Hypothalamus (tissue), 51 donors: ENCODE data around the gene FAM25G.

Source experiments
- DNase-seq, 51 donors: peaks; one replicate each; lab custom pipeline; 2025; lab: John Stamatoyannopoulos, UW

The FAM25G gene

DNA sequence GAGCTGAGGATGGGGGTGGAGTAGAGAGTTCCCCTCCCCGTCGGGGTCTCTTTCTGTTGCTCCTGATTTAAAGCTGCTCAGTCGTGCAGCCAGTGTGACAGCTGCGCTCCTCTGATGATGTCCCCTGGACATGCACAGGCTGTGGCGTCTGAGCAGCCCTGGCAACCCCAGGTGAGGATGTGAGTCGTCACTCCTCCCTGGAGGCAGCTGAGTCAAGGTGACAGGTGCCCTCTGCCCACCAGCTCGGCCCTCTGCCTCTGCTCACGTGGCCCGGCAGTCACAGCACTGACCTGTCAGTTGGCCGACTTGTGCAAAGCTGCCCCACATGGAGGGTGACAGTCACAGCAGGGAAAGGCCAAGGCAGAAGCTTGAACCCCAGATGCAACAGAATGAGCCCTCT is 41.5 kb downstream of the FAM25G start:
- DNase-seq = no peak

DNA sequence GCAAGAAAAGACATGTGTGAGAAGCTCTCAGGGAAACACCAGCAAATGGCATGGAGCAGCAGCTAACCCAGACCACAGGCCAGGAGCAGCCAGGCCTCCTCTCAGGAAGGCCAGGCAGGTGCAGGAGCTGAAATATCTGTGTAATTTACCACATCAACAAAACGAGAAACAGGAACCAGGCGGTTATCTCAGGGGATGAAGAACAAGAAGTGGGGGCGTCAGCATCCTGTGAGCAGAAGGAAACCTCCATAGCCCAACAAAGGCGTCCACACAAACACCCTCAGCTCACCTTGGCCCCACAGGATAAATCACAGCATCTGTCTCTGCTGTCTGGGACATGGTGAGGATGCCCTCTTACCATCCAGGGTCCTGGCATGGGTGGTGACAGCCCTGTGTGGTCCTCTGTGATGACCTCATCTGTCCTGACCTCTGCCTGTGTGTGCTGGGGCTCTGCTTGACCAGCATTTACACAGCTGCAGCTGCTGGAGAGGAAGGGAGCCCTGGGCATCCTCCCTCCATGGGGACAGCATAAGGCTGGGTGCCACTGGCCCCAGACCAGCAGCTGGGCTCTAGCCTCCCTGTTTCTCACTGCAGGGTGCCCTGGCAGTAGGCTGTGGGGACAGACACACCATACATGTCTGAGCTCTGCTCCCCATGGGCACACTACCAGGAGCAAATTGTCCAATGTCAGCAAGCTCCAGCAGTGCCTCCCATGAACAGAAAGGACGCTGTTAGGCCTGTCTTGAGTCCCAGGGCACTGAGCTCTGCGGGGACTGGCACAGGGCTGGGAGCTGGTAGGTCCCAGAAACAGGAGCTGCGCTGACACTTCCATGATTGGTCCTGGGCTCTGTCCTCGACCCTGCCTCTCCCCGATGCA is 42.2 kb downstream of the FAM25G start:
- peak in 8 of 51 donors; percentile 19 to 42 (median 27) for DNase-seq

DNA sequence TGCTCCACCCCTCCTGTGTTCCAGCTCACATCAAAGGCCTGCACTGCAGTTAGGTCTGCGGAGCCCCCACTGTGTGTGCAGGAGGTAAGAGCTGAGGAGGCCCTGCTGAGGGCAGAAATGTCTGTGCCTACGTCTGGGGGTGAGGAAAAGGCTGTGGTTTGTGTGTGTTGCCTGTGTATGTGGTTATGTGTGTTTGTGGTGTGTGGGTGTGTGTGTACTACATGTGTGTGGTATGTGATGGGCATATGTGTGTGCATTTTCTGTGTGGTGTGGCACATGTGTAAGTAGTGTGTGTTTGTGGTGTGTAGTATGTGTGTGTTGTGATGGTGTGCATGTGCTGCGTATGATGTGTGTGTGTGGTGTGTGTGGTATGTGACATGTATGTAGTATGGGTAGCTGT is 43.8 kb downstream of the FAM25G start:
- no peak for DNase-seq

- no peak for DNase-seq
These were observed 44.3 kb downstream of the FAM25G start for GRCh38 chr10:47447209-47447608.

DNA sequence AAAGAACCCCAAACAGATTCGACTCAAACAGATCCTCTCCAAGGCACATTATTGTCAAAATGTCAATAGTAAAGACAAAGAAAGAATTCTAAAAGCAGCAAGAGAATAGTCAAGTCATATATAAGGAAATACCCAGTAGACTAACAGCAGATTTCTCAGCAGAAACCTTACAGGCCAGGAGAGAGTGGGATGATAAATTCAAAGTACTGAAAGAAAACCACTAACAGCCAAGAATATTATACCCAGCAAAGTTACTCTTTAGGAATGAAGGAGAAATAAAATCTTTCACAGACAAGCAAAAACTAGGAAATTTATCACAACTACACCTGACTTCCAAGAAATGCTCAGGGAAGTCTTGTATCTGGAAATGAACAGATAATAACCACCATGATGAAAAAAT is 45.8 kb downstream of the FAM25G start:
- no peak for DNase-seq

DNA sequence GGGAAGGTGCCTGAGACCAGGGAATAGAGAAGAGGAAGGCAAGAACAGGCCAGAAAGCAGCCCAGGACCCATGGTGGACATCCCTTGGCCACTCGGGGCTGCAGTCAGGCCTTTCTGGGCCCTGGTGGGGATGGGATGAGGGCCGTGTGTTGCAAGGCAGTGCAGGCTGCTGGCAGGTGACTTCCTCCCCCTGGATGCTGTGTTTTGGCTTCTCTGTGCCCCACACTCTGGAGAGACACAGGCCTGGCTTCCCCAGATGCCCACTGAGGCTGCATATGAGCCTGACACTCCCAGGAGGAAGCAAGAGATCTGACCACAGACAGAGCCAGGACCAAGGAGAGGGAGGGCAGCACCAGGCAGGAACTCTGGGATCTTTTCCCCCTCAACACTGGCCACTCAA is 47.5 kb downstream of the FAM25G start:
- no peak for DNase-seq

- no peak for DNase-seq
These were observed 48.4 kb downstream of the FAM25G start for GRCh38 chr10:47443145-47443544.

- no peak for DNase-seq
These were observed 49.1 kb downstream of the FAM25G start for GRCh38 chr10:47442351-47442750.

- DNase-seq = no peak
These were observed 49.6 kb downstream of the FAM25G start for GRCh38 chr10:47441938-47442337.

GRCh38 chr10:47440207-47440606 is 51.3 kb downstream of the FAM25G start:
- no peak for DNase-seq

DNA sequence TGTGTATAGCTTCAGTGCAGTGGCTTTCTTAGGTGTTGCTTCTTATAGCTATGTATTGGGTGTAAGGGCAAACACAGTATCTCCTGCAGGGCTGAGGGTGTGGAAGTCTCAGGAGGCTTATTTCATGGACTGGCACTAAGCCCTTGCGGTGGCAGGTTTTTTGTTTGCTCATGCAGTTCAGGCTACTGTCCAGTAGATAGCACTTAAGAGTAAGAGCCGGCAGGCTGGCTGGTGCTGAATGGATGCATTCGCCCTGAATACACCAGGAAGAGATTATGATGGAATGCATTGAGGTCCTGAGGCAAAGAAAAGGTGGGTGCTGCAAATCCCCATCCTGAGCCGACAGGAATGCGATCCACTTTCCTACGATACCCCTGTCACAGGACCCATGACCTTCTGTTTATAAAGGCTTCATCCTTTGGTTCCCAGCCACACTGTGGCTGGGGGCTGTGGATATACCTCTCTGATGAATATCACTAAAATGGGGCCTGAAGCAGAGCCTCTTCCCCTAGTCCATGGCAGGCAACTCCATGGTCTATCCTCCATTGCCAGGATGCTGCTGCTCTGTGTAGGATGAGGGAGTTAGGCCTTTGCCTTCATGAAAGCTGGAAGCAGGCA is 52.5 kb downstream of the FAM25G start:
- peak in 2 of 51 donors; percentile 7 to 15 for DNase-seq
